Measurements from ENCODE around the gene MMEL1.
A peak's percentile ranks its signal among the peaks of the same experiment; 100 is the strongest.
"Not testable (repeated sequence)": the region's sequence is repeated elsewhere in the genome, so short reads cannot be mapped to it uniquely, and the experiment has no call there.

The MMEL1 gene

GRCh38 chr1:2557482-2558400, 75.1 kb downstream of the MMEL1 start:
- DNase-seq (ENCODE audit: low spot score), result no peak

GRCh38 chr1:2556678-2557481, 75.9 kb downstream of the MMEL1 start:
- no peak for DNase-seq (ENCODE audit: low spot score)

GRCh38 chr1:2556277-2556677, 76.5 kb downstream of the MMEL1 start, which contains the start of gene TNFRSF14:
TNFRSF14 (plus strand) TSS chr1:2556371; CDS start chr1:2556665, 294 bp downstream.
- no peak for DNase-seq (ENCODE audit: low spot score)

GRCh38 chr1:2555634-2556276, 77.1 kb downstream of the MMEL1 start:
- DNase-seq (ENCODE audit: low spot score), result no peak

- DNase-seq (ENCODE audit: low spot score), result no peak
These were observed 78.0 kb downstream of the MMEL1 start for GRCh38 chr1:2554621-2555387.

- no peak for DNase-seq (ENCODE audit: low spot score)
These were observed 78.8 kb downstream of the MMEL1 start for GRCh38 chr1:2553871-2554620.

- DNase-seq (ENCODE audit: low spot score), result not testable (repeated sequence)
These were observed 79.7 kb downstream of the MMEL1 start for GRCh38 chr1:2553076-2553475.

- DNase-seq (ENCODE audit: low spot score), result no peak
These were observed 80.6 kb downstream of the MMEL1 start for GRCh38 chr1:2552189-2552588.

- DNase-seq (ENCODE audit: low spot score), result not testable (repeated sequence)
These were observed 81.3 kb downstream of the MMEL1 start for GRCh38 chr1:2551544-2551943.

GRCh38 chr1:2550309-2550861, 82.4 kb downstream of the MMEL1 start:
- not testable (repeated sequence) for DNase-seq (ENCODE audit: low spot score)

- not testable (repeated sequence) for DNase-seq (ENCODE audit: low spot score)
These were observed 83.3 kb downstream of the MMEL1 start for GRCh38 chr1:2549367-2550029.

GRCh38 chr1:2548068-2548589, 84.7 kb downstream of the MMEL1 start:
- no peak for DNase-seq (ENCODE audit: low spot score)

GRCh38 chr1:2547210-2548067, 85.4 kb downstream of the MMEL1 start:
- DNase-seq (ENCODE audit: low spot score), result no peak

- DNase-seq (ENCODE audit: low spot score), result no peak
These were observed 86.2 kb downstream of the MMEL1 start for GRCh38 chr1:2546515-2547209.

GRCh38 chr1:2545754-2546514, 86.9 kb downstream of the MMEL1 start:
- peak; percentile 83 for DNase-seq (ENCODE audit: low spot score)

GRCh38 chr1:2544875-2545640, 87.8 kb downstream of the MMEL1 start:
- DNase-seq (ENCODE audit: low spot score), result no peak

Data from left forelimb (tissue), 1 donor.